Measurements from ENCODE around the gene STX1B. TPM values are rescaled to one million over a fixed set of nuclear protein-coding genes. Genes with fewer than 3 reads are reported as not detected.

Gene STX1B
- total RNA-seq, 1 experiment from 2014 or later: 1.3 TPM

GRCh38 chr16:30951750-30952149 lies 58.7 kb downstream of the STX1B start:
- Mint-ChIP-seq H3K9me3 (ENCODE audit: low read depth, unreplicated experiment) (no peaks in the 10 kb centered on the region), H3K27me3 (ENCODE audit: unreplicated experiment) (no peaks in the 10 kb centered on the region), H3K4me3 (ENCODE audit: low read depth, unreplicated experiment) (no peak overlapping the region), H3K27ac (ENCODE audit: unreplicated experiment) (no peak overlapping the region), H3K4me1 (ENCODE audit: low read depth, unreplicated experiment) (peaks cover 19% of the 10 kb centered on the region), H3K36me3 (ENCODE audit: insufficient read depth, unreplicated experiment) (peaks cover 40% of the 10 kb centered on the region)
- DNase-seq: no peak
- intact Hi-C loops (cut with micrococcal nuclease; ENCODE audit: unreplicated experiment): loop anchor here (10.0 kb wide), 1 partner anchor 913 kb away; no protein-coding TSS in a partner anchor
- no TSS peak for BruUV-seq (replicated peaks)
- CTCF ChIA-PET: no interaction called here
- TF ChIP-seq, protein P1, sequence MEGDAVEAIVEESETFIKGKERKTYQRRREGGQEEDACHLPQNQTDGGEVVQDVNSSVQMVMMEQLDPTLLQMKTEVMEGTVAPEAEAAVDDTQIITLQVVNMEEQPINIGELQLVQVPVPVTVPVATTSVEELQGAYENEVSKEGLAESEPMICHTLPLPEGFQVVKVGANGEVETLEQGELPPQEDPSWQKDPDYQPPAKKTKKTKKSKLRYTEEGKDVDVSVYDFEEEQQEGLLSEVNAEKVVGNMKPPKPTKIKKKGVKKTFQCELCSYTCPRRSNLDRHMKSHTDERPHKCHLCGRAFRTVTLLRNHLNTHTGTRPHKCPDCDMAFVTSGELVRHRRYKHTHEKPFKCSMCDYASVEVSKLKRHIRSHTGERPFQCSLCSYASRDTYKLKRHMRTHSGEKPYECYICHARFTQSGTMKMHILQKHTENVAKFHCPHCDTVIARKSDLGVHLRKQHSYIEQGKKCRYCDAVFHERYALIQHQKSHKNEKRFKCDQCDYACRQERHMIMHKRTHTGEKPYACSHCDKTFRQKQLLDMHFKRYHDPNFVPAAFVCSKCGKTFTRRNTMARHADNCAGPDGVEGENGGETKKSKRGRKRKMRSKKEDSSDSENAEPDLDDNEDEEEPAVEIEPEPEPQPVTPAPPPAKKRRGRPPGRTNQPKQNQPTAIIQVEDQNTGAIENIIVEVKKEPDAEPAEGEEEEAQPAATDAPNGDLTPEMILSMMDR (IDR thresholded peaks at IDR 0.05; ENCODE audit: unreplicated experiment): no peak

- intact Hi-C loops (cut with micrococcal nuclease; ENCODE audit: unreplicated experiment): loop anchor here (10.0 kb wide), 1 partner anchor 914 kb away; no protein-coding TSS in a partner anchor
- Mint-ChIP-seq H3K27ac (ENCODE audit: unreplicated experiment) (no peak overlapping the region), H3K9me3 (ENCODE audit: low read depth, unreplicated experiment) (no peaks in the 10 kb centered on the region), H3K4me1 (ENCODE audit: low read depth, unreplicated experiment) (peaks cover 19% of the 10 kb centered on the region), H3K27me3 (ENCODE audit: unreplicated experiment) (no peaks in the 10 kb centered on the region), H3K4me3 (ENCODE audit: low read depth, unreplicated experiment) (no peak overlapping the region), H3K36me3 (ENCODE audit: insufficient read depth, unreplicated experiment) (peaks cover 44% of the 10 kb centered on the region)
- TF ChIP-seq, protein P1 (IDR thresholded peaks at IDR 0.05; ENCODE audit: unreplicated experiment): no peak
- TSS peak; percentile 8 for BruUV-seq (replicated peaks)
- DNase-seq: no peak
- CTCF ChIA-PET: no interaction called here
These were observed 59.2 kb downstream of the STX1B start for GRCh38 chr16:30951193-30951592.

DNA sequence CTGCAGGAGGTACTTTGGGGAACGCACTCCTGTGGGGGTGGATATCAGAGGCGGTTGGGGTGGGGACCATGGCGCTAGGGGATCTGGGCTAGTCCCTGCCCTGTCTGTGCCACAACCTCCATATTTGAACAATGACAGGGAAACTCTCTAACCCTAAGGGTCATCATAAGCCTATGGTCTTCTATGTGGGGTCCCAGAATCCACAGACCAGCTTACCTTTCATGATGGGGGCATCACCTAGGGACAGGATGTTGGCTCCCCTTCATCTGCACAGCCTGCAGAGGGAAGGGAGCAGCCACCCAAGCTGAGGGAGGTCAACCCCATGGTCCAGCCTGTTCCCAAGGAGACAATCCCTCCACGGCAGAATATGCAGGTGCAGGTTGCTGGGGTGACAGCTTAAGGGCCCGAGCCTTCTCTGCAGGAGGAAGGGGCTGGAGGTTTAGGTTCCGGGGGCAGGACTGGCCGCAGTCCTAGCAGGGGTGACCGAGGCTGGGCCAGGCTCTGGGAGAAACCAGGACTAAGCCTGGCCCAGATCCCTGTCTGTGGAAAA lies 59.8 kb downstream of the STX1B start:
- Mint-ChIP-seq H3K27ac (ENCODE audit: unreplicated experiment) (peak overlapping the region; percentile 90), H3K27me3 (ENCODE audit: unreplicated experiment) (no peaks in the 10 kb centered on the region), H3K4me1 (ENCODE audit: low read depth, unreplicated experiment) (peaks cover 19% of the 10 kb centered on the region), H3K9me3 (ENCODE audit: low read depth, unreplicated experiment) (no peaks in the 10 kb centered on the region), H3K4me3 (ENCODE audit: low read depth, unreplicated experiment) (peak overlapping the region; percentile 80), H3K36me3 (ENCODE audit: insufficient read depth, unreplicated experiment) (peaks cover 49% of the 10 kb centered on the region)
- TF ChIP-seq, protein P1 (IDR thresholded peaks at IDR 0.05; ENCODE audit: unreplicated experiment): no peak
- no peak for DNase-seq
- BruUV-seq (replicated peaks): no TSS peak
- intact Hi-C loops (cut with micrococcal nuclease; ENCODE audit: unreplicated experiment): loop anchor here (10.0 kb wide), 1 partner anchor 914 kb away; no protein-coding TSS in a partner anchor
- CTCF ChIA-PET: interaction anchor here (0.7 kb wide), 1 partner anchor 167 kb away, joined by 3 read pairs; the partner anchor contains the start of gene KAT8

GRCh38 chr16:30949650-30950515 lies 60.6 kb downstream of the STX1B start:
- Mint-ChIP-seq H3K27me3 (ENCODE audit: unreplicated experiment) (no peaks in the 10 kb centered on the region), H3K36me3 (ENCODE audit: insufficient read depth, unreplicated experiment) (peaks cover 55% of the 10 kb centered on the region), H3K9me3 (ENCODE audit: low read depth, unreplicated experiment) (no peaks in the 10 kb centered on the region), H3K27ac (ENCODE audit: unreplicated experiment) (peak overlapping the region; percentile 90), H3K4me3 (ENCODE audit: low read depth, unreplicated experiment) (peak overlapping the region; percentile 80), H3K4me1 (ENCODE audit: low read depth, unreplicated experiment) (peaks cover 19% of the 10 kb centered on the region)
- BruUV-seq (replicated peaks): no TSS peak
- peak; percentile 71 for DNase-seq
- CTCF ChIA-PET: interaction anchor here (0.6 to 1.0 kb wide), 4 partner anchors 105 to 549 kb away, joined by 3 to 6 read pairs (median 4); partner anchors contain the start of genes KAT8 and PRSS8
- TF ChIP-seq, protein P1 (IDR thresholded peaks at IDR 0.05; ENCODE audit: unreplicated experiment): no peak
- intact Hi-C loops (cut with micrococcal nuclease; ENCODE audit: unreplicated experiment): loop anchor here (10.0 kb wide), 1 partner anchor 915 kb away; no protein-coding TSS in a partner anchor
